Measurements from ENCODE around the gene CDKL5. TPM values are rescaled to one million over a fixed set of nuclear protein-coding genes. Genes with fewer than 3 reads are reported as not detected.

CDKL5 gene
- total and polyA plus RNA-seq, 10 donors: 0.24 to 10.6 (median 7.0) TPM

DNA sequence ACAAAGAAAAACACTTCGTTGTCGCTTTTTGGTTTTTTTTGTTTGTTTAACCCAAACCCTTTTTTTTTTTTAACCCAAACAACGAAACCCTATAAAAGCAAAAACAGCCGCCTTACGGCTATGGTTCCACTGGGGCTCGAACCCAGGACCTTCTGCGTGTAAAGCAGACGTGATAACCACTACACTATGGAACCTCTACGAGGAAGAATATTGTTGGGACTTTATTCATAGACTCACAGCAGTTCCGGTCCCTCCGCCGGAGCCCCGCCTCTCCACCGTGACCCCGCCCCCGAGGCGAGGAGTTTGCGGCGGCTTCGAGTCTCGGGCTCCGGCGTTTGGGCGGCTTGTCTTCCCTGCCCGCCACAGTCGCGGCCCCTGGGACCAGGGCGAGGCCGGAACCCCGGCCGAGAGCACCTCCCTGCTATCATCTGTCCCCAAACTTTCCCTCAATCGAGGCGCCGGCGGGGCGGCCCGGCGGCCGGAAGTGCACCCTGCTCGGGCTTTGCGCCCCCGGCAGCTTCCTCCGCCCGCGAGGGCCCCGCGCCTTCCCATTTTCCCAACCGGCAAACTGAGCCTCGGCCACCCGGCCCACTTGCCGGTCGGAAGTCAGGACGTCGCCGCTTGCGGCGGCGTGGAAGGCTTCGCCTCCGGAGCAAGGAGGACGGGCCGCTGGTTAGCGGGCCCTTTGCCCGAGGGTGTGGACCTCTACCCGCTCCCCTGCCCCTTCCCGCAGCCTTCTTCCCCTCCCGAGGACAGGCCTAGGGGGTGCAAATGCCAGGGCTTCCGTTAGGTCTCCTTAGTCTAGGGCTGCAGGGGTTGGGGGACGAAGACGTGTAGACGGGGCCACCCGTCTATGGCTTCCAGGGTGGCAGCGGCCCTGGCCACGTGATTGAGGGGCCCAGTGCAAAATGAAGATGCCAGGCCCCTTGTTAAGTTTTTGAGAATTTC lies 249.7 kb downstream of the CDKL5 start:
- intact Hi-C loops (cut with DNase I; ENCODE audit: low total_unique reads): no loop called here
- TF ChIP-seq POLR2A (IDR thresholded peaks at IDR 0.05): no peak
- TF ChIP-seq, protein P1, sequence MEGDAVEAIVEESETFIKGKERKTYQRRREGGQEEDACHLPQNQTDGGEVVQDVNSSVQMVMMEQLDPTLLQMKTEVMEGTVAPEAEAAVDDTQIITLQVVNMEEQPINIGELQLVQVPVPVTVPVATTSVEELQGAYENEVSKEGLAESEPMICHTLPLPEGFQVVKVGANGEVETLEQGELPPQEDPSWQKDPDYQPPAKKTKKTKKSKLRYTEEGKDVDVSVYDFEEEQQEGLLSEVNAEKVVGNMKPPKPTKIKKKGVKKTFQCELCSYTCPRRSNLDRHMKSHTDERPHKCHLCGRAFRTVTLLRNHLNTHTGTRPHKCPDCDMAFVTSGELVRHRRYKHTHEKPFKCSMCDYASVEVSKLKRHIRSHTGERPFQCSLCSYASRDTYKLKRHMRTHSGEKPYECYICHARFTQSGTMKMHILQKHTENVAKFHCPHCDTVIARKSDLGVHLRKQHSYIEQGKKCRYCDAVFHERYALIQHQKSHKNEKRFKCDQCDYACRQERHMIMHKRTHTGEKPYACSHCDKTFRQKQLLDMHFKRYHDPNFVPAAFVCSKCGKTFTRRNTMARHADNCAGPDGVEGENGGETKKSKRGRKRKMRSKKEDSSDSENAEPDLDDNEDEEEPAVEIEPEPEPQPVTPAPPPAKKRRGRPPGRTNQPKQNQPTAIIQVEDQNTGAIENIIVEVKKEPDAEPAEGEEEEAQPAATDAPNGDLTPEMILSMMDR (IDR thresholded peaks at IDR 0.05 in 8 of 11, conservative IDR thresholded peaks at IDR 0.05 in 3 of 11): no peak
- TF ChIP-seq POLR2AphosphoS5 (IDR thresholded peaks at IDR 0.05): peak; percentile 77 to 88 (median 81)
- H3K9me3 ChIP-seq: no peaks in the 10 kb centered on the region
- H3K4me1 ChIP-seq: peaks cover 0 to 7% (median 2%) of the 10 kb centered on the region in 6 donors
- H3K36me3 ChIP-seq: no peaks in the 10 kb centered on the region
- peak; percentile 93 for DNase-seq
- 0 to 37% (median 1%) methylated on average over 34 to 74 of the region's 74 CpGs for WGBS, 5 donors
- H3K27me3 ChIP-seq (replicated peaks in 1 of 7): no peaks in the 10 kb centered on the region
- H3K4me3 ChIP-seq: peak overlapping the region; percentile 35 to 78 (median 50)
- H3K27ac ChIP-seq: peak overlapping the region; percentile 30 to 95 (median 91)

GRCh38 chrX:18676050-18676449 lies 250.6 kb downstream of the CDKL5 start:
- 78 to 93% (median 80%) methylated on average over 10 of the region's 10 CpGs for WGBS, 5 donors
- DNase-seq: no peak
- no peaks in the 10 kb centered on the region for H3K36me3 ChIP-seq

DNA sequence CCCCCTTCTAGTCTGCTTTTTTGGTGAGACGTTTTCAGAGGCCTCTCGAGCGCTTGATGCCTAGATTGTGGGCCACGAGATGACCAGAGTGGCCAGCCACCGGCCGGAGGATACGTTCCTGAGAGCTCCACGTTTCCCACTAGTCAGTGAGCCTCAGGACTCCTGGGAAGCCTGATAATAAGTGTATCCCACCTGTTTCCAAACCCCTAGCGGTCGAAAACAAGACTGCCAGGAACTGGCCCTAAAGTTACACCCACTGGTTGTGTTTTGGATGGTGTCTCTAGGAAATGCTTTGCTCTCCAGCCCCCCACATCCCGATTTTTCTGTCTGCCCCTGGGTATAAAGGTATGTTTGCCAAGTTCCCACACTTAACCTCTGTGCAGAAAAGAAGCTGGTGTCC lies 251.1 kb downstream of the CDKL5 start:
- peaks cover 0 to 7% (median 2%) of the 10 kb centered on the region in 6 donors for H3K4me1 ChIP-seq
- H3K9me3 ChIP-seq: no peaks in the 10 kb centered on the region
- no peak for TF ChIP-seq POLR2A (IDR thresholded peaks at IDR 0.05)
- TF ChIP-seq, protein P1 (IDR thresholded peaks at IDR 0.05 in 8 of 11, conservative IDR thresholded peaks at IDR 0.05 in 3 of 11): no peak
- TF ChIP-seq POLR2AphosphoS5 (IDR thresholded peaks at IDR 0.05): no peak
- H3K4me3 ChIP-seq: no peak overlapping the region
- intact Hi-C loops (cut with DNase I; ENCODE audit: low total_unique reads): no loop called here
- H3K27ac ChIP-seq: no peak overlapping the region
- H3K36me3 ChIP-seq: no peaks in the 10 kb centered on the region
- 56 to 68% (median 64%) methylated on average over 9 to 11 of the region's 11 CpGs for WGBS, 5 donors
- H3K27me3 ChIP-seq (replicated peaks in 1 of 7): no peaks in the 10 kb centered on the region
- no peak for DNase-seq

More at GRCh38 chrX:18676050-18676449, 250.6 kb downstream of the CDKL5 start:
- H3K4me3 ChIP-seq: peak overlapping the region in 1 of 8 donors; percentile 78
- H3K9me3 ChIP-seq: no peaks in the 10 kb centered on the region
- intact Hi-C loops (cut with DNase I; ENCODE audit: low total_unique reads): no loop called here
- H3K27me3 ChIP-seq (replicated peaks in 1 of 7): no peaks in the 10 kb centered on the region
- peak overlapping the region in 2 of 8 donors; percentile 93 for H3K27ac ChIP-seq
- H3K4me1 ChIP-seq: peaks cover 0 to 7% (median 2%) of the 10 kb centered on the region in 6 donors
- TF ChIP-seq POLR2A (IDR thresholded peaks at IDR 0.05) (no peak), POLR2AphosphoS5 (IDR thresholded peaks at IDR 0.05) (no peak)
- TF ChIP-seq, protein P1 (IDR thresholded peaks at IDR 0.05 in 8 of 11, conservative IDR thresholded peaks at IDR 0.05 in 3 of 11): no peak

Data from spleen (tissue), 11 donors.